Sigmoid colon (tissue), 4 donors: Measurements from ENCODE around the gene BSDC1.
"Not testable (repeated sequence)": the region's sequence is repeated elsewhere in the genome, so short reads cannot be mapped to it uniquely, and the experiment has no call there.

Source experiments
- EP300 ChIP-seq, 4 donors: sonication (generic); formaldehyde crosslinking; IDR thresholded peaks; one replicate each; pipeline ENCODE4 v1.6.1; 2017; ENCODE audit warnings: antibody characterized with exemption in 4 of 4
- POLR2A ChIP-seq, 2 donors: fragments of 450-650 bp; IDR thresholded peaks; one replicate each; pipeline ENCODE4 v1.6.1; 2016; ENCODE audit warnings: antibody characterized with exemption in 2 of 2, mild to moderate bottlenecking in 2 of 2, moderate library complexity in 2 of 2
- TF ChIP-seq, protein P1 (sequence below), 4 experiments: fragments of 450-650 bp in 3 of 4; fragments of 200-600 bp in 1 of 4; IDR thresholded peaks; one replicate each; pipeline ENCODE4 v1.5.1; 2016 to 2019; ENCODE audit warnings: antibody characterized with exemption in 4 of 4, mild to moderate bottlenecking in 3 of 4, moderate library complexity in 2 of 4

DNA sequence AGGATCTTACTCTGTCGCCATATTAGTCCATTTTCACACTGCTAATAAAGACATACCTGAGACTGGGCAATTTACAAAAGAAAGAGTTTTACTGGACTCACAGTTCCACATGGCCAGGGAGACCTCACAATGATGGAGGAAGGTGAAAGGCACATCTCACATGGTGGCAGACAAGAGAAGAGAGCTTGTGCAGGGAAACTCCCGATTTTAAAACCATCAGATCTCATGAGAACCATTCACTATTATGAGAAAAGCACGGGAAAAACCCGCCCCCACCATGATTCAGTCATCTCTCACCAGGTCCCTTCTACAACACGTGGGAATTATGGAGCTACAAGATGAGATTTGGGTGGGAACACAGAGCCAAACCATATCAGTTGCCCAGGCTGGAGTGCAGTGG lies 2.3 kb upstream of the BSDC1 start:
- TF ChIP-seq POLR2A, EP300 (IDR thresholded peaks at IDR 0.05): not testable (repeated sequence)
- TF ChIP-seq, protein P1, sequence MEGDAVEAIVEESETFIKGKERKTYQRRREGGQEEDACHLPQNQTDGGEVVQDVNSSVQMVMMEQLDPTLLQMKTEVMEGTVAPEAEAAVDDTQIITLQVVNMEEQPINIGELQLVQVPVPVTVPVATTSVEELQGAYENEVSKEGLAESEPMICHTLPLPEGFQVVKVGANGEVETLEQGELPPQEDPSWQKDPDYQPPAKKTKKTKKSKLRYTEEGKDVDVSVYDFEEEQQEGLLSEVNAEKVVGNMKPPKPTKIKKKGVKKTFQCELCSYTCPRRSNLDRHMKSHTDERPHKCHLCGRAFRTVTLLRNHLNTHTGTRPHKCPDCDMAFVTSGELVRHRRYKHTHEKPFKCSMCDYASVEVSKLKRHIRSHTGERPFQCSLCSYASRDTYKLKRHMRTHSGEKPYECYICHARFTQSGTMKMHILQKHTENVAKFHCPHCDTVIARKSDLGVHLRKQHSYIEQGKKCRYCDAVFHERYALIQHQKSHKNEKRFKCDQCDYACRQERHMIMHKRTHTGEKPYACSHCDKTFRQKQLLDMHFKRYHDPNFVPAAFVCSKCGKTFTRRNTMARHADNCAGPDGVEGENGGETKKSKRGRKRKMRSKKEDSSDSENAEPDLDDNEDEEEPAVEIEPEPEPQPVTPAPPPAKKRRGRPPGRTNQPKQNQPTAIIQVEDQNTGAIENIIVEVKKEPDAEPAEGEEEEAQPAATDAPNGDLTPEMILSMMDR (IDR thresholded peaks at IDR 0.05), result not testable (repeated sequence)
